ENCODE measurements around the gene PRKCA.

- TF ChIP-seq TSHZ2 (CRISPR knock-in tag; IDR thresholded peaks at IDR 0.05) (no peak), ARNTL (CRISPR knock-in tag; IDR thresholded peaks at IDR 0.05; ENCODE audit: borderline replicate concordance, low read depth) (no peak), ZNF8 (CRISPR knock-in tag; IDR thresholded peaks at IDR 0.05) (no peak), ZFP30 (CRISPR knock-in tag; IDR thresholded peaks at IDR 0.05) (no peak), ZNF70 (CRISPR knock-in tag; IDR thresholded peaks at IDR 0.05) (no peak), OSR1 (CRISPR knock-in tag; IDR thresholded peaks at IDR 0.05) (no peak), ZNF565 (CRISPR knock-in tag; conservative IDR thresholded peaks at IDR 0.05; ENCODE audit: low read depth) (no peak), BACH2 (CRISPR knock-in tag; IDR thresholded peaks at IDR 0.05; ENCODE audit: borderline replicate concordance) (no peak), CREB5 (CRISPR knock-in tag; IDR thresholded peaks at IDR 0.05; ENCODE audit: low read depth) (no peak), GLIS3 (CRISPR knock-in tag; IDR thresholded peaks at IDR 0.05) (no peak), CSRNP3 (CRISPR knock-in tag; IDR thresholded peaks at IDR 0.05) (no peak), TOX (CRISPR knock-in tag; IDR thresholded peaks at IDR 0.05; ENCODE audit: borderline replicate concordance) (no peak), RARB (CRISPR knock-in tag; IDR thresholded peaks at IDR 0.05) (no peak)
- TF ChIP-seq, protein P1, sequence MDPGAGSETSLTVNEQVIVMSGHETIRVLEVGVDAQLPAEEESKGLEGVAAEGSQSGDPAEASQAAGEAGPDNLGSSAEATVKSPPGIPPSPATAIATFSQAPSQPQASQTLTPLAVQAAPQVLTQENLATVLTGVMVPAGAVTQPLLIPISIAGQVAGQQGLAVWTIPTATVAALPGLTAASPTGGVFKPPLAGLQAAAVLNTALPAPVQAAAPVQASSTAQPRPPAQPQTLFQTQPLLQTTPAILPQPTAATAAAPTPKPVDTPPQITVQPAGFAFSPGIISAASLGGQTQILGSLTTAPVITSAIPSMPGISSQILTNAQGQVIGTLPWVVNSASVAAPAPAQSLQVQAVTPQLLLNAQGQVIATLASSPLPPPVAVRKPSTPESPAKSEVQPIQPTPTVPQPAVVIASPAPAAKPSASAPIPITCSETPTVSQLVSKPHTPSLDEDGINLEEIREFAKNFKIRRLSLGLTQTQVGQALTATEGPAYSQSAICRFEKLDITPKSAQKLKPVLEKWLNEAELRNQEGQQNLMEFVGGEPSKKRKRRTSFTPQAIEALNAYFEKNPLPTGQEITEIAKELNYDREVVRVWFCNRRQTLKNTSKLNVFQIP (CRISPR knock-in tag; IDR thresholded peaks at IDR 0.05; ENCODE audit: borderline replicate concordance, low read depth) = no peak
Measured at GRCh38 chr17:66670206-66670605, 367.8 kb downstream of the PRKCA start.
